Stomach (tissue), 9 donors: ENCODE measurements around the gene ACOXL. TPM values are rescaled to one million over a fixed set of nuclear protein-coding genes. Genes with fewer than 3 reads are reported as not detected.
"Not testable (repeated sequence)": the region's sequence is repeated elsewhere in the genome, so short reads cannot be mapped to it uniquely, and the experiment has no call there.

Source experiments
- DNase-seq, 2 donors: peaks; one replicate each; pipeline versions ENCODE4 v3.0.0 to v3.0.0-alpha.2; 2013 to 2019
- H3K27ac ChIP-seq, 5 donors: fragments of 200-600 bp in 4 of 5; sonication (generic) in 4 of 5; one replicate each; pipeline ENCODE4 v1.5.1; 2013 to 2019; ENCODE audit warnings: mild to moderate bottlenecking in 1 of 5, moderate library complexity in 1 of 5
- H3K27me3 ChIP-seq, 3 donors: fragments of 200-600 bp; sonication (generic); one replicate each; pipeline ENCODE4 v1.5.1; 2017 to 2019; ENCODE audit warnings: mixed run types in 1 of 3
- H3K36me3 ChIP-seq, 4 donors: fragments of 200-600 bp; sonication (generic); 1 replicate in 3 of 4; 2 replicates in 1 of 4; pipeline ENCODE4 v1.5.1; 2016 to 2019
- H3K4me1 ChIP-seq, 4 donors: fragments of 200-600 bp; sonication (generic); one replicate each; pipeline ENCODE4 v1.5.1; 2016 to 2019
- H3K4me3 ChIP-seq, 4 donors: fragments of 200-600 bp; sonication (generic) in 3 of 4; one replicate each; pipeline ENCODE4 v1.5.1; 2016 to 2019; ENCODE audit warnings: mild to moderate bottlenecking in 1 of 4
- H3K9me3 ChIP-seq, 4 donors: fragments of 200-600 bp; sonication (generic); one replicate each; pipeline ENCODE4 v1.5.1; 2016 to 2019
- CTCF ChIP-seq, 7 experiments: fragments of 450-650 bp in 4 of 7; fragments of 200-600 bp in 3 of 7; sonication (generic) in 3 of 7; IDR thresholded peaks; one replicate each; pipeline ENCODE4 v1.5.1; 2016 to 2019; ENCODE audit warnings: antibody characterized with exemption in 7 of 7, control low read depth in 2 of 7, mild to moderate bottlenecking in 1 of 7
- EP300 ChIP-seq: sonication (generic); formaldehyde crosslinking; IDR thresholded peaks from one replicate; pipeline ENCODE4 v1.6.1; 2017; ENCODE audit warnings: antibody characterized with exemption
- POLR2A ChIP-seq, 4 donors: fragments of 450-650 bp; IDR thresholded peaks; one replicate each; pipeline ENCODE4 v1.6.1; 2016; ENCODE audit warnings: antibody characterized with exemption in 4 of 4, control low read depth in 2 of 4, mild to moderate bottlenecking in 1 of 4, moderate library complexity in 1 of 4
- POLR2AphosphoS5 ChIP-seq, 3 donors: sonication (generic); formaldehyde crosslinking; IDR thresholded peaks; one replicate each; pipeline ENCODE4 v1.6.1; 2016; ENCODE audit warnings: antibody characterized with exemption in 3 of 3
- WGBS, 5 donors: extraction: QIAGEN DNeasy Blood & Tissue Kit in 3 of 5; methylation state at CpG; one replicate each; pipeline versions ENCODE4 v1.1.5 to v1.1.7; 2013 to 2018; 5-methylcytosine and 5-hydroxymethylcytosine counted together
- intact Hi-C: fragments of 100-400 bp; cut with DNase I; formaldehyde crosslinking; loops from one replicate; pipeline ENCODE4 v1.15.1; 2023; ENCODE audit warnings: low total_unique reads
- polyA plus RNA-seq, 3 donors: library from polyadenylated mRNA; stranded (reverse); fragments of 200-250 nt; gene quantifications; one replicate each; pipeline ENCODE4 v1.2.3, GENCODE V29; 2013
- total RNA-seq, 5 donors: library from RNA; depleted of rRNA; stranded (reverse); fragments of >200 nt; gene quantifications; one replicate each; pipeline versions ENCODE4 v1.1.0 to v1.2.3, GENCODE V29; 2014 to 2016
- donor health status: healthy with polysubstance abuse.
- donor health status: Bipolar disorder and iron deficiency.
- donor health status: healthy.

Gene ACOXL
- total and polyA plus RNA-seq, 8 donors = 0.10 to 1.3 (median 0.45) TPM; not detected in 3

GRCh38 chr2:110854355-110855081 lies 122.1 kb downstream of the ACOXL start:
- Histone ChIP-seq H3K9me3 (no peaks in the 10 kb centered on the region), H3K27ac (no peak overlapping the region), H3K4me1 (peaks cover 0 to 4% (median 0%) of the 10 kb centered on the region in 4 donors), H3K4me3 (no peak overlapping the region), H3K27me3 (peaks cover 0 to 5% (median 0%) of the 10 kb centered on the region in 3 donors), H3K36me3 (no peaks in the 10 kb centered on the region)
- intact Hi-C loops = no loop called here
- no peak for DNase-seq
- TF ChIP-seq POLR2A (IDR thresholded peaks at IDR 0.05) (no peak), CTCF (IDR thresholded peaks at IDR 0.05) (no peak), POLR2AphosphoS5 (IDR thresholded peaks at IDR 0.05) (no peak), EP300 (no peak)

- H3K27me3 ChIP-seq = peaks cover 0 to 19% (median 0%) of the 10 kb centered on the region in 3 donors
- H3K4me1 ChIP-seq, H3K36me3 ChIP-seq, H3K4me3 ChIP-seq, DNase-seq, intact Hi-C loops, H3K9me3 ChIP-seq, H3K27ac ChIP-seq: not testable (repeated sequence)
- 89 to 93% (median 91%) methylated on average over 7 of the region's 7 CpGs for WGBS, 5 donors
Measured at GRCh38 chr2:110855841-110856240, 123.5 kb downstream of the ACOXL start.

GRCh38 chr2:110858135-110858725 lies 125.9 kb downstream of the ACOXL start:
- TF ChIP-seq POLR2A (IDR thresholded peaks at IDR 0.05) (no peak), CTCF (IDR thresholded peaks at IDR 0.05) (no peak), EP300 (no peak), POLR2AphosphoS5 (IDR thresholded peaks at IDR 0.05) (no peak)
- WGBS, 5 donors = 50 to 57% (median 52%) methylated on average over 12 of the region's 12 CpGs
- Histone ChIP-seq H3K9me3 (no peaks in the 10 kb centered on the region), H3K4me3 (no peak overlapping the region), H3K27ac (no peak overlapping the region), H3K4me1 (no peaks in the 10 kb centered on the region), H3K36me3 (no peaks in the 10 kb centered on the region), H3K27me3 (peaks cover 0 to 36% (median 0%) of the 10 kb centered on the region in 3 donors)
- peak; percentile 34 to 76 for DNase-seq
- intact Hi-C loops = no loop called here

GRCh38 chr2:110858993-110859701 lies 126.8 kb downstream of the ACOXL start:
- Histone ChIP-seq H3K27ac (no peak overlapping the region), H3K27me3 (peaks cover 0 to 40% (median 0%) of the 10 kb centered on the region in 3 donors), H3K4me3 (no peak overlapping the region), H3K4me1 (no peaks in the 10 kb centered on the region), H3K36me3 (no peaks in the 10 kb centered on the region), H3K9me3 (no peaks in the 10 kb centered on the region)
- TF ChIP-seq POLR2AphosphoS5 (IDR thresholded peaks at IDR 0.05) (no peak), POLR2A (IDR thresholded peaks at IDR 0.05) (no peak), EP300 (no peak), CTCF (IDR thresholded peaks at IDR 0.05) (no peak)
- WGBS, 5 donors = 43 to 55% (median 52%) methylated on average over 13 of the region's 13 CpGs
- no peak for DNase-seq
- intact Hi-C loops = no loop called here
